GM18858 (cell line): Measurements from ENCODE around the gene ZNF580.

ENCODE experiments used
- ATAC-seq: cut with Tn5 transposase; IDR thresholded peaks from one replicate; pipeline ENCODE4 v1.9.1; 2021; ENCODE audit not compliant: unreplicated experiment

ZNF580 gene

DNA sequence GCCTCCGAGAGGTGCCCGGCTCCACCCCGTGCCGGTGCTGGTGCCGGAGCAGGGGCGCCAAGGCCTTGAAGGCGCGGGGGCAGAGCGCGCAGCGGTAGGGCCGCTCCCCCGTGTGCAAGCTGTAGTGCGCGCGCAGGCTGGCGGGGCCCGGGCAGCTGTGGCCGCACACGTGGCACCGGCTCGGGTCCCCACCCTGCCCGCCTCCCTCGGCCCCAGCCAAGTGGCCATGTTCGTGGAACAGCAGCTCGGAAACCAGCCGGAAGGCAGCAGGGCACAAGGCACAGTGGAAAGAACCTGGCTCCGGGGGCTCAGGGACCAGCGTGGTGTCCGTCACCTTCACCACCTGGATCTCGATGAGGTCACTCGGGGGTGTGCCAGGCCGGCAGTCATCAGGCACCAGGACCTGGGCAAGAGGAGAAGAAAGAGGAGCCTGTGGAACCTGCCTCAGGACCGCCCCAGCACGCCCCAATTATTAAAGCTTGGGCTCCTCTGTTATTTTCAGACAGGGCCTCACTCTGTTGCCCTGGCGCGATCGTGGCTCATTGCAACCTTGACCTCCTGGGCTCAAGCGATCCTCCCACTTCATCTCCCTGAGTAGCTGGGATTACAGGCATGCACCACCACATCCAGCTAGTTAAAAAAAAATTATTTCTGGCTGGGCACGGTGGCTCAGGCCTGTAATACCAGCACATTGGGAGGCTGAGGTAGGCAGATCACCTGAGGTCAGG, 18.4 kb upstream of the ZNF580 start:
- no peak for ATAC-seq

- ATAC-seq = no peak
These were observed 17.7 kb upstream of the ZNF580 start for GRCh38 chr19:55623130-55623529.

DNA sequence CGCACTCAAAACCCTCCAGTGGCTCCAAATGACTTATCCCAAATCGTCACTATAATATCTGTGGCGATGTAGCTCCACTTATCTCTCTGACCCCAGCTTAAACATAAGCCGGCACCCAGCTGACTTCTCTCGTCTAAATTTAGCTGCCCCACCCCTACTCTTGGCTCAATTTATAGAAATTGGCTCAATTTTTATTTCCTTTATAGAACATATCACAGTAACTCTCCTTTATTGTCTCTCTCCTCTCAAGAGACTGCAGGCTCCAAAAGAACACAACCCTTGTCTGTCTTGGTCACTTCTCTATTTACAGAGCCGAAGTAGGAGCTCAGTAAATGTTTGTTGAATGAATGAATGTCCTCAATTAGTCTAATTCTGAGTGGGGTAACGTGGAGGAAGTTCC, 17.2 kb upstream of the ZNF580 start:
- ATAC-seq = no peak

- ATAC-seq = no peak
These were observed 16.4 kb upstream of the ZNF580 start, which contains the start of gene ZNF784 for GRCh38 chr19:55624109-55625003. Gene ZNF784 (minus strand): TSS chr19:55624566. CDS start chr19:55624561, 5 bp downstream.

GRCh38 chr19:55625004-55625326, 15.8 kb upstream of the ZNF580 start:
- no peak for ATAC-seq

- no peak for ATAC-seq
These were observed 14.5 kb upstream of the ZNF580 start for GRCh38 chr19:55626350-55626749.

DNA sequence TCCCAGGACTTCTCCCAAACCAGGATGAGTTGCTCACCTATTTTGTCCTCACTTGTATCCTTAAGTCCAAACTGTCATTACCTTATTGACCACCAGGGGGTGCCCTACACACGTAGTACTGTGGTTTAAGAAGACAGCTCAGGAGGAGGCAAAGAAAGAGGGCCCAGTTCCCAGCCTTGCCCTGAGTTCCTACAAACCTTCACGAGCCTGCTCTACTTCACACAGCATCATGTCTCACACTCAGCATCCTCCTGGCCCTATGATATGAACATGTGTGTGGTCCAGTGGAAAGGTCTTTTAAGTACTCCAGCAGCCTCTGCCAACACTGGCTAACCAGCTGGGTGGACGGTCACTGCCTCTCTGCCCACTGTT, 8.4 kb upstream of the ZNF580 start:
- ATAC-seq = no peak

DNA sequence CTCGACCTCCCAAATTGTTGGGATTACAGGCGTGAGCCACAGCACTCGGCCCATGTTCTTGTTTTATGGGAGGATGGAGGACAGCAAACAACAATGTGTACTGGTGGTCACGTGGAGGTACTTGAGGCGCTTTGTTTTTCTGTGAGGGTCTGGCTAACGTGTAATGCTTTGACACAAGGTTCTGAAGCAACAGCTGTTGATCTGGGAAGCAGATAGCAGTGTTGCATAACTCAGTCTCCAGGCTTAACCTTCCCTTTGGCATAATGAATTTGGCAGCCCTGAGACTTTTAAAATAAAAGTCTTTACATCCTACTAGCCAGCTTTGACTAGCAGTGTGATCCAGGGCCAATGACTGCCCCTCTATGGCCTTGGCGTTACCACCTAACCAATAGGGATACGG, 6.9 kb upstream of the ZNF580 start:
- no peak for ATAC-seq

GRCh38 chr19:55635334-55635717, 5.5 kb upstream of the ZNF580 start:
- no peak for ATAC-seq

- no peak for ATAC-seq
These were observed 4.9 kb upstream of the ZNF580 start for GRCh38 chr19:55635856-55636440.

DNA sequence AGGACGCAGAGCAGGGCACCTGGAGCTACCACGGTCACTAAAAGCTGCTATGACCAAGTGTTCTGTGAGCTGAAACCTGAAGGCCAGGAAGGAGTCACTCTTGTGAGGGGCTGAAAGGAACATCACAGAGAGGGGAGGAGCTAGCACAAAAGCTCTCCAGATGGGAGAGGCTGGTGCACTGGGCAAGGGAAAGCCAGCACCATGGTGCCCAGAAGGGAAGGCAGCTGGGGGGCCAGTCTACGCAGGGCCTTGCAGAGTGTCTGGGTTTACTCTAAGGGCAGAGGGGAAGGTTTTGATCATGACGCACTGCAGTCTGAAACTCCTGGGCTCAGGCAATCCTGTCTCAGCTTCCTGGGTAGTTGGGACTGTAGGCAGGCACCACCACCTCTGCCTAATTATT, 4.1 kb upstream of the ZNF580 start:
- ATAC-seq = no peak

DNA sequence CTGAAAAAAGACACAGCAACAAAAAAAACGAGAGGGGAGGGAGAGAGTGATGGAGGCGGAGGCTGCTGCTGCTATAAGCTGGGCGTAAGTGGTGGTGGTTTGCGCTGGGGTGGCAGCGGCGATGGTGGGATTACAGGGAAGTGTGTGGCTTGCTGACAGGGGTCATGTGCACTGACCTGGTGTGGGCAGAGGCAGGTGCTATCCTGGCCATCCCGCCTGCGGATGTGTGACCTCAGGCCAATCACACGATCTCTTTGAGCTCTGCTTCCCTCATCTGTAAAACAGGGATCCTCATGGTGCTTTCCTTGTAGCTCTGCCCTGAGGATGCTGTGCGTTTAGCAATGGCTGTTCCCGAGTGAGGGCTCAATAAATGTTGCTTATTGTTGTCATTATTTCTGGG, 3.3 kb upstream of the ZNF580 start:
- no peak for ATAC-seq

GRCh38 chr19:55638864-55639359, 1.9 kb upstream of the ZNF580 start:
- ATAC-seq = no peak

- no peak for ATAC-seq
These were observed 692 bp upstream of the ZNF580 start for GRCh38 chr19:55640043-55640576.

- no peak for ATAC-seq
These were observed 787 bp downstream of the ZNF580 start for GRCh38 chr19:55641426-55642152.

- ATAC-seq = no peak
These were observed 1.6 kb downstream of the ZNF580 start for GRCh38 chr19:55642153-55643002.

DNA sequence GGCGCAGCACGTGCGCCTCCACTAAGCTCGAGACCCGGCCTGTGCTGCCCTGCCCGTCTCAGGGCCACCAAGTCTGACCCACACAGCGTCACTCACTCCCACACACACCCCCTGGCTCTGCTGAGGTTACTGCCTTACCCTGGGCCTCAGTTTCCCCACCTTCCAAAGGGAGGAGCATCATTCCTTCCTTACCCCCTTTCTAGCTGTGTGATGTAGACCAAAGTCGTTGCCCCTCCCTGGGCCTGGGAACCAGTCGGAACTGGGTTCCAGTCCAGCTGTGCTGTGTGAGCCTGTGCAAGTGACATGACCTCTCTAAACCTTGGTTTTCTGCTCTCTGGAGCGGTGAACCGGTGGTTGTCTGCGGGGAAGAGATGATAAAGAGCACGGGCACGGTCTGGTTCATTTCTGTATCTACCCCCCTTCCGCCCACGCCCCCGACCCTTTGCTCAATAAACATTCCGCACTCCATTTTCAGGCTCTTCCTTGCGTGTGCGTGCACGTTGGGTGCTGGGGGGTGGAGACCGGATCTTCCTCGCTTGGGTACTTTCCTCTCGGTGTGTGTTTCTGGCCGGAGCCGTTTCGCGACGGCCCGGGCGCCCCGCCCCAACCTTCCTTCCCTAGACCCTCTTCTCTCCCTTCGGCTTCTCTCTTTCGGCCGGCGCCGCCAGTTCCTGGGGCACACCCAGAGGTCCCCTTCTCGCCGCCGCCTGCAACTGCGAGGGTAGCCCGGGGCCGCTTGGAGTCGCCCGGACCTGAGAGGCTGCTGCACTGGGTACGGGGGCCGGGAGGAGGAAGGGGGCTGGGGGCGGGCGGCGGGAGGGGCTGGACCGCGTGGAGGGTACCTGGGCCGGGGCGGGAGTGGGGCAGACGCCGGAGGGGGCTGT, 2.4 kb downstream of the ZNF580 start, which contains the start of gene ZNF581:
ZNF581 (plus strand) TSS at position 647 of the 884 bp plus-strand sequence. CDS start 923 bp downstream, outside the sequence.
- ATAC-seq = no peak

GRCh38 chr19:55643887-55644176, 3.0 kb downstream of the ZNF580 start:
- no peak for ATAC-seq

DNA sequence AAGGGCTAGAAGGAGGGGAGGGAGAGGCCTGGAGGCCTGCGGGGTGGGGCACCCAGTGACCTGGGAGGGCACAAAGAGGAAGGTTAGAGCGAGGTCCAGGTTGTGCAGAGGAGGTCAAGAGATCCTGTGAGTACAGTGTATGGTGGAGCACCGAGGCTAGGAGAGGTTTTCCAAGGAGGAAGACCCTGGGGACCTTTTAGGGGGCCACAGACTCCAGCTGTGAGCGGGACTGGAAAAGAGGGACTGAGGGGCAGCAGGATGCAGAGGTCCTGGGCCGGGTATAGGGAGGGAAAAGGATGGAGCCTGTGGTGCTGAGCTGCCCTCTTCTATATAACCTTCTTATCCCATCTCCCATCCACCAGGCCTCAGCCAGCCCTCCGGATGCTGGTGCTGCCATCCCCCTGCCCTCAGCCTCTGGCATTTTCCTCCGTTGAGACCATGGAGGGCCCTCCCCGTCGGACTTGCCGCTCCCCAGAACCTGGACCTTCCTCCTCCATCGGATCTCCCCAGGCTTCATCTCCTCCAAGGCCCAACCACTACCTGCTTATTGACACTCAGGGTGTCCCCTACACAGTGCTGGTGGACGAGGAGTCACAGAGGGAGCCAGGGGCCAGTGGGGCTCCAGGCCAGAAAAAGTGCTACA, 3.5 kb downstream of the ZNF580 start:
- no peak for ATAC-seq
